Lung microvascular endothelial cell (primary cell): Measurements from ENCODE around the gene CDH22. TPM values are rescaled to one million over a fixed set of nuclear protein-coding genes. Genes with fewer than 3 reads are reported as not detected.

Experiments used
- DNase-seq, 2 donors: peaks; one replicate each; pipeline versions ENCODE4 v3.0.0 to v3.0.0-alpha.2; 2010; ENCODE audit warnings: low read depth in 2 of 2
- total RNA-seq: library from RNA; depleted of rRNA; stranded (reverse); fragments of >200 nt; gene quantifications from 2 replicates; pipeline ENCODE4 v1.2.1, GENCODE V29; 2014

Gene CDH22
- total RNA-seq, 1 donor from 2014 or later: 0.79 TPM

- DNase-seq: no peak
These were observed 159.7 kb downstream of the CDH22 start for GRCh38 chr20:46148313-46149208.

- no peak for DNase-seq
These were observed 162.6 kb downstream of the CDH22 start for GRCh38 chr20:46145713-46146112.

DNA sequence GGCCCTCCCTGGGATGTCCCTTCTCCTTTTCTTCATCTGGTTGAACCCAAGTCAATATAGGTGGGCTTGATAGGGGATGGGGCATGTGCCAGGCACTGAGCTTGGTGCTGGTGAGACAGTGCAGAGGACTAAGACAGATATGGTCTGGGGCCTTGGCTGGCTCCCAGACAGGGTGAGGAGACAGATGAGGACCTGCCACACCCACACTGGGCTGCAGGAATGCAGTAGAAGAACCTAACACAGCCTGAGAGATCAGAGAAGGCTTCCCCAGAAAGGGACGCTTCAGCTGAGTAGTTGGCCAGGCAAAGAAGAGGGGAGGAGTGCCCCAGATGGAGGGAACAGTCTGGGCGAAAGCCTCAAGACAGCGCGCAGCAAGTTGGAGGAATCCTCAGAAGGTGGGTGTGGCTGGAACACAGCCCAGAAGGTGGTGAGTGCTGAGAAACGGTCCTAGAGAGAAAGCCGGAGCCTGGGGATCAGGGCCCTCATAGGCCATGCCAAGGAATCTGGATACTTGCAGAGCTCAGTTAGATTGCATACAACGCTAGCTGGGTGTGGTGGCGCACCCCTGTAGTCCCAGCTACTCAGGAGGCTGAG is 163.8 kb downstream of the CDH22 start:
- DNase-seq: no peak

DNA sequence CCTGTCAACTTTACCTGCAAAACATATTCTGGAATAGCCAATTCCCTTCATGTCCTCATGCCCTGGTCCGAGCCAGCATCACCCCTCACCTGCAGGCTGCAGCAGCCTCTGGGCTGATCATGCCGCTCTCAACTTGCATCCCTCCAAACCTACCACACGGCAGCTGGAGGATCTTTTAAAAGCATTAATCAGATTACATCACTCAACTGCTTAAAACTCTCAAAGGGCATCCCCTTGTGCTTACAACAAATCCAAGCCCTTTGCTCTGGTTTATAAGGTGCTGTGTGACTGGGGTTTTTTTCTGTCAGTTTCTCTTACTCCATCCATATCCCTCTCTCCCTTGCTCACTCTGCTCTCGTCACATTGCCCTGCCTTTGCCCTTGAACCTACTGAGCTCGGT is 166.2 kb downstream of the CDH22 start:
- DNase-seq: no peak

GRCh38 chr20:46139908-46140482 is 168.3 kb downstream of the CDH22 start:
- no peak for DNase-seq

DNA sequence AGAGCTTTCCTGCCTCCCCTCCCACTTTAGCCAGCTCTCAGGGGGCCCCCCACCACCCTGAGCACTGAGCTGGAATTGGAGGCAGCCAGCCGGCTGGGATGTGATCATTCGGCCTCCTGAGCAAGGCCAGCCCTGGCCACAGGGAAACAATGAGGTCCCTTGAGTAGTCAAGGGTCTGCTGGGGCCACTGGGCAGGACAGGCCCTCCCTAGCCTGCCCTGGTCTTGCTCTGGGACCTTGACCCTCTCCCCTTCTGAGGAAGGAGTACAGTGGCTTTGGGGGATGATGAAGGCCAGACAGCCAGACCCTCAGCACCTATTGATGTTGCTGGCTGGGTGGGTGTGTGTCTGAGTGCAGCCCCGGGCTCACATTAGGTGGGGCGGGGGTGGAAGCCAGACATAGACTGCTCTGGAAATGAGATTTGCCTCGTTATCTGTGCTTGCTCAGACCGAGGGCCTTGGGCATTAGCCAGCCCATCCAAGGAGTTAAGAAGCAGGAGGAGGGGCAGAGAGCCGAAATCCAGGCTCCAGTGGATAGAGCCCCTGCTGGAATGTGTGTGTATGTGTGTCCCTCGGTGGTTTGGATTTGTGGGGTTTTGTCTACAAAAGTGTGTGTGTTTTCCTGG is 168.9 kb downstream of the CDH22 start:
- DNase-seq: no peak

DNA sequence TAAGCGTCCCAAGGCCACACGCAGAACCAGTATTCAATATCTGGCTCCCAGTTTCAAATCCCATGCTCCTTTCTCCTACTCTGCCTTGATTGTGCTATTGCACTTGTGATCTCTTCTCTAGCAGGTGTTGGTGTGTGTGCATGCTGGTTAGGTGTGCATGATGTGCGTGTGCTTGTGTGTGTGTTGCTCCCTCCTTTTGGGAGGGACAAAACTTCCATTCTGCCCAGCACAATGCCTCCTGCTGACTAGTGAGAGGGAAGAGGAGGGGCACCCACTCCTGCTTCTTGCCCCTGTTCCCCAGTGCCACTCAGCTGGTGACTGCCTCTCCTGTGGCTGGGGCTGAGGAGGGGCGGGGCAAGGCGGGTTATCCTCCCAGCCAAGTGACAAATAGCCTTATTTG is 170.5 kb downstream of the CDH22 start:
- no peak for DNase-seq

DNA sequence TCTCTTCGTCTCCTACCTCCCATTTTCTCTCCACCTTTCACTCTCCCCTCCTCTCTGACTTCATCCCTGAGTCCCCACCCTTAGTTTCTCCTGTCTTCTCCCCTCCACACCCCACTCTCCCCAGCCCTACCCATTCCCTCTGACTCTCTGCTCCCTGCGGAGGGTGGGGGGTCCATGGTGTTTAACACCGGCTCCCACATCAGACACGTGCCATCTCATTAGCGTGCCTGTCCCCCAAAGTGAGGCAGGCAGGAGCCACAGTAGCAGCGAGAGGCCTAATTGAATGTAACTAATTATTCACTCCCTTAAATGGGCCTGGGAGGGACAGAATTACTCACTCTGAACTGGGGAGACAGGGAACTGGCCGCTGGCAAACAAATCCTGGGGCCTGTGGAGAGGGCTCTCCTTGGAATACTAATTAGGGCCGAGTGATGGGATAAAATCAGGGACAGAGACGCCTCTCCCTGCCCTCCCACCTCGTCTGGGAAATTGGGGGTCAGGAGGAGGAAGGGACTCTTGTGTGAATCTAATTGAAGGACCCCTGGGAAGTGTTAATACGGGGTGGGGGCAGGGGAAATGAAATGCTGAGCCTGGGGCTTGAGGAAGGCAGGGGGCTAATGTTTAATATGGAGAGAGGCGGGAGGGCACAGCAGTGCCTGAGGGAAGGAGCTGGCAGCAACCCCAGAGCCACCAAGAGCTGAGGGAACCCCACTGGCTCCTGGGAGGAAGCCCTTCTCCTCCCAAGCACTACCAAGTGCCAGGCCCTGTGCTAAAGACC is 172.3 kb downstream of the CDH22 start:
- DNase-seq: no peak

DNA sequence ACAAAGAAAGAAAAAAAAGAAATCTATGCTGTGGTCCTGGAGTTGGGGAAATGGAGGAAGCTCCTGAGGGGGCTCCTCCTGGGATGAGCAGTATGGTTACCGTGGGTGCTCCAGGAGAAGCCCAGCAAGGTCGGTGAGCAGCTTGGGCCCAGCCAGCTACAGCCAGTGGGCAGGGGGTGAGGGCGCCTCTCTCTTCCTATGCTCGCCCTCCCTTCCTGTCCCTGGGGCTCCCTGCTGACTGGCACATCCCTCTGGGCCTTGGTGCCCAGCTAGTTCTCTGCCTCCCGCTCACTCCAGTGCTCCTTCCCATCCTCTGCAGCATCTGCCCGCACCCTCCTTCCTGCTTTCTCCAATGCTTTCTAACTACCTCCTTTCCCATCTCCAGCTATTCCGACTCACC is 173.6 kb downstream of the CDH22 start:
- no peak for DNase-seq

DNA sequence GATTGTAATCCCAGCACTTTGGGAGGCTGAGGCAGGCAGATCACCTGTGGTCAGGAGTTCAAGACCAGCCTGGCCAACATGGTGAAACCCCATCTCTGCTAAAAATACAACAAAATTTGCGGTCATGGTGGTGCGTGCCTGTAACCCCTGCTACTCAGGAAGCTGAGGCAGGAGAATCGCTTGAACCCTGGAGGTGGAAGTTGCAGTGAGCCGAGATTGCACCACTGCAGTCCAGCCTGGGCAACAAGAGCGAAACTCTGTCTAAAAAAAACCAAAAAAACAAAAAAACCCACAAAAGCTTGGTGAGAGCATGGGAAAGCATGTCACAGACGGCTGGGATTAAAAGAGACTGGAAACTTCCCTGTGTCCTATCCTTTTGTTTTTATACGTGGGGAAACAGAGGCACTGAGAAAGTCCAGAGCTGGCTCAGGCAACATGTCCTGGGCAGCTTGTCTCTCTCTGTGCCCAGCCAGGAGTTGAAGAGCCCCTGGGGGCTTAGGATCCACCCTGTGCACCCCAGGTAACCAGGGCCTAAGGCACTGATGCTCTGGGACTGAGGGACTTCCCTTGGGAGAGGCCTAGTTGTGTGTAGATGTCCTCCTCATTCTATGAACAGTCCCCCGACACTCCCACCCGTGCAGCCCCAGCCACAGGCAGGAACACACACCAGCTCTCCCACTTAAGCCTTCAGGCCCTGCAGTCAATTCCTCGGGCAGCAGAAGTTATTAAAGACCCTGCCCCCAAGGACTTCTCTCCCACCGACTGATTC is 174.2 kb downstream of the CDH22 start:
- DNase-seq: no peak

GRCh38 chr20:46132705-46133120 is 175.6 kb downstream of the CDH22 start:
- peak; percentile 66 to 67 for DNase-seq

- DNase-seq: no peak
These were observed 176.9 kb downstream of the CDH22 start for GRCh38 chr20:46131396-46131795.

GRCh38 chr20:46130534-46130933 is 177.8 kb downstream of the CDH22 start:
- no peak for DNase-seq

DNA sequence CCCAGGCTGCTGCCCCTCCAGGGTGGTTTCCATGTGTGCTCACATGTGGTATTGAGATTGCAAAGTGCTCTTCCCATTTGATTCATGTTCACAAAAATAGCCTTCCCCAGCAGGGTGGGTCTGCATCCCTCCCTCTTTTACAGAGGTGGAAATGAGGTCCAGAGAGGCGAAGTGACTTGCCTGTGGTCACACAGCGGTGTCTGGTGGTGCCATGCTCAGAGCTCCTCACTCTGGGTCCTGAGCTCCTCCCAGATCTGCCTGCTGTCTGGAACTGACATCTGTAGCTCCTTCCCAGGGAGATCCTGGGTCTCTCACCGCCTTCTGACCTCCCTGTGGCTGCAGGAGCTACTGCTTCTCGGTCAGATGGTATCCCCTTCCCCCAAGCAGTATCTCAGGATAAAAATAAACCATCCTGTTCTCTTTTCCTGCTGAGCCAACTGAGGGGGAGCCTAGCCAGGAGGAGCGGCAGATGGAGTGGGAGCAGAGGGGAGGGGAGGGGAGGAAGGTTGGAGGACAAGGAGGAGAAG is 178.3 kb downstream of the CDH22 start:
- DNase-seq: no peak

GRCh38 chr20:46128310-46129151 is 179.8 kb downstream of the CDH22 start:
- DNase-seq: peak; percentile 33 to 59

DNA sequence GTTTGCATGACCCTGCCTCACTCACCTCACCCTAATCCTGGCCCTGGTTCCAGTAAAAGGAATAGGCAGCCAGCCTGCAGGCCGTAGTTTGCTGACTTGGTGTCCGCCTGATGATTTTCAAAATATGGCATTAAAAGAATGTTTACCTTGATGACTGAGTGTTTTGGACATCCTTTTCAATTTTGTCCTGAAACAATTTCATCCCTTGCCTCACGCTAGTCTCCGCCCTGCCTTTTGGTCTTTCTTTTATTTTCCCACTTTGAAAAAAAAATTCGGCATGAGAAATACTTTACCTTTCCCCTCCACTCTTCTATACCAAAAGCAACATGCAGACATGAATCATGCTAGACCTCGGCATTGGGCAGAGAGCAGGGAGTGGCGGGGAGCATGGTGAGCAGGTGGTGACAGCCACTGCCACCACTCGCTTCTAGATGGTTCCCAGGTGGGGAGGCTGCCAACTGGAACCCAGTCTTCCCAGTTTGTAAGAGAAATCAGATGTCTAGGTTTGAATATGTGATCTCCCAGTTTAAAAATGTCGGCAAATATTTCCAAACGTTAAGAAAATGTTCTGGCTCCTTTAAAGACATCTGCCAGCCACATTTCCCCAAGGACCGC is 180.8 kb downstream of the CDH22 start:
- DNase-seq: no peak

DNA sequence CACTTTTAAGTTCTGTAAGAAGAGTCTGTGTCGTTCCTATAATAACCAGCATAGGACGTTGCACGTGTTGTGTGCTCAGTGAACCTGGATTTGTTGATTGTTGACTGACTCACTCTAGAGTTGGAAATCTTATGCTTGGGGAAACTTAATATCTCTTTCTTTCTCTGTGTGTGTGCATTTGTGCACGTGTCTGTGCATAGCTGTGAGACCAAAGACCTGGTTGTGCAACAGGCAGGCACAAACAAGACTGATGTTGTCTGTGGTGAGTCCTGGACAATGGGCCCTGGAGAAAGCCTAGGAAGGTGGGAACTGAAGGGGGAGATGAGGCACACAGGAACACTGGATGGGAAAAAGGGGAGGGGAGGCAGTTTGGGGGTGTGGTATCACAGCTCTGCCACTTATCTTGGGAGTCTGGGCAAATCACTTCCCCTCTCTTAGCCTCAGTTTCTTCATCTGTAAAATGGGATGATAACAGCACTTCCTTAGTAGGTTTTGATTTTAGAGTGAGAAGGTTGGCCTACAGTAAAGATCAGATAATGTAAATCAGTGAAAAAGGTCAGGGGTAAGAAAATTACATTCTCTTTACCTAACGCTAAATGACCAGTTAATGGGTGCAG is 181.8 kb downstream of the CDH22 start:
- no peak for DNase-seq
